Measurements from ENCODE around the gene NOX3.
"Not testable (repeated sequence)": the region's sequence is repeated elsewhere in the genome, so short reads cannot be mapped to it uniquely, and the experiment has no call there.

Gene NOX3

DNA sequence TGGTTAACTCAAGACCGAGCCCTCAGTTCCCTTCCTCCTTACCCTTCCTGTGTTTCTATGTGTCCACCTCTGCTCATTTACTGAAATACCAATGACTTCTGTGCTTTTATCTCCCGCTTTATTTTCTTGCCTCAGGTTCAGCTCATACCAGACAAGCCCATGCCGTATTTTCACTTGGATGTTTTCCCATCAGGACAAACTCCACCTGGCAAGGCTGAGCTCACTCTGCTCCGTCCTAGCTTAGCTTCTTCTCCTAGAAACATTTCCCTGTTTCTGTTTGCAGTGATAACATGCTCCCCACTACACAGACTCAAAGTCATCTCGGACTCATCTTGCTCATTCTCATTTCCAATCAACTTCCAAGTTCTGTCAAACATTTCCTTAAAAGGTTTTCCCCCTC is 84.4 kb downstream of the NOX3 start:
- no peak for DNase-seq (ENCODE audit: low read depth in 2 of 2)

DNA sequence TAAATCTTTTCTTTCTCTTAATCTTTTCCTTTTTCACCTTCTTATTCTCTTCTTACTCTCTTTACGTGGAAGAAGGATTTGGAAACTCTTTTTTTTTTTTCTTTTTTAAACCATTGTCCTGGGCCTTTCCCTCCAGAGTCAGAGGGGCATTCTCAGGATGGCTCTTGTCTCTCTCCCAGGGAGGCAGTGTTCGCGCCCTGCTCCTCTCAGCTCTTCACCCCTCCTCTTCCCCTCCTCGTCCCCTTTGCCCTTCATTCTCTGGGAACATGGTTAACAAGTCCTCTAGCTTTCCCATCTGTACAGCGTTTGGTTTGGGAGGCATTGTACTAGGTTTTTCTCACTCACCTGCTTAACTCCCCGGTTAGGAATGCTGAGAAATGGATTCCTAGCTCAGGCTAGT is 89.3 kb downstream of the NOX3 start:
- no peak for DNase-seq (ENCODE audit: low read depth in 2 of 2)

DNA sequence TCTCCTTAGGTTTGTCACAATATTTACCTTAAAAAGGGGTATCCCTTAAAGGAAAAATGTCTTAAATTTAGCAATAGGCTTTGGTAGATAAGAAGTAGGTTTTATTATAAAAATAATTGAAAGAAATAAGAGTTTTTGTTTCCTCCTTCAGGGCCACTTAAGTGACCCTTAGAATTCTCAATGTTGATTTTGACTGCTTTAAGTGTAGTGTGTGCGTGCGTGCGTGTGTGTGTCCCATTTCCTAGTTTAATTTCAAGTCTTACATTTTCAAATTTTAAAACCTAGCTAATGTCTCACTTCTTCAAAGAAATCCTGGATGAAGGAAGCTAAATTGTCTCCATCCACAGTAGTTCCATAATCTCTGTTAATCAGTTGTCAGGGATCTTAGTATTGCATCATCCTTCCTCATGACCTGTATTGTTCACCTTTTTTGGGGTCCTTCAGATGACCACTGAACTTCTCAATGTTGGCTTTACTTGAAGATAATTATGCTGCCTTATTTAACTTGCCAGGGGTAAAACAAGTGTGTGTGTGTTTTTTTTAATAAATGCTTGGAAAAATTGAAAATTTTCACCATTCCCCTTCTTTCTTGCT is 90.7 kb downstream of the NOX3 start:
- no peak for DNase-seq (ENCODE audit: low read depth in 2 of 2)

DNA sequence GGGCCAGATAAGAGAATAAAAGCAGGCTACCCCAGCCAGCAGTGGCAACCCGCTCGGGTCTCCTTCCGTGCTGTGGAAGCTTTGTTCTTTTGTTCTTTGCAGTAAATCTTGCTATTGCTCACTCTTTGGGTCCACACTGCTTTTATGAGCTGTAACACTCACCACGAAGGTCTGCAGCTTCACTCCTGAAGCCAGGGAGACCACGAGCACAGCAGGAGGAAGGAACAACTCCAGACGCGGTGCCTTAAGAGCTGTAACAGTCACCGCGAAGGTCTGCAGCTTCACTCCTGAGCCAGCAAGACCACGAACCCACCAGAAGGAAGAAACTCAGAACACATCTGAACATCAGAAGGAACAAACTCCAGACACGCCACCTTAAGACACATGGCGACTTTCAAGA is 91.6 kb downstream of the NOX3 start:
- not testable (repeated sequence) for DNase-seq (ENCODE audit: low read depth in 2 of 2)

DNA sequence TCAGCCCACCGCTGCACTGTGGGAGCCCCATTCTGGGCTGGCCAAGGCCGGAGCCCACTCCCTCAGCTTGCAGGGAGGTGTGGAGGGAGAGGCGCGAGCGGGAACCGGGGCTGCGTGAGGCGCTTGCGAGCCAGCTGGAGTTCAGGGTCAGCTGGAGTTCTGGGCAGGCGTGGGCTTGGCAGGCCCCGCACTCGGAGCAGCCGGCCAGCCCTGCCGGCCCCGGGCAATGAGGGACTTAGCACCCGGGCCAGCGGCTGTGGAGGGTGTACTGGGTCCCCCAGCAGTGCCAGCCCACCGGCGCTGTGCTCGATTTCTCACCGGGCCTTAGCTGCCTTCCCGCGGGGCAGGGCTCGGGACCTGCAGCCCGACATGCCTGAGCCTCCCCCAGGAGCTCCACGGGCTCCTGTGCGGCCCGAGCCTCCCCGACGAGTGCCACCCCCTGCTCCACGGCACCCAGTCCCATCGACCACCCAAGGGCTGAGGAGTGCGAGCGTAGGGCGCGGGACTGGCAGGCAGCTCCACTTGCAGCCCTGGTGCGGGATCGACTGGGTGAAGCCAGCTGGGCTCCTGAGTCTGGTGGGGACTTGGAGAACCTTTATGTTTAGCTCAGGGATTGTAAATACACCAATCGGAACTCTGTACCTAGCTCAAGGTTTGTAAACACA is 92.5 kb downstream of the NOX3 start:
- DNase-seq (ENCODE audit: low read depth in 2 of 2): not testable (repeated sequence)

DNA sequence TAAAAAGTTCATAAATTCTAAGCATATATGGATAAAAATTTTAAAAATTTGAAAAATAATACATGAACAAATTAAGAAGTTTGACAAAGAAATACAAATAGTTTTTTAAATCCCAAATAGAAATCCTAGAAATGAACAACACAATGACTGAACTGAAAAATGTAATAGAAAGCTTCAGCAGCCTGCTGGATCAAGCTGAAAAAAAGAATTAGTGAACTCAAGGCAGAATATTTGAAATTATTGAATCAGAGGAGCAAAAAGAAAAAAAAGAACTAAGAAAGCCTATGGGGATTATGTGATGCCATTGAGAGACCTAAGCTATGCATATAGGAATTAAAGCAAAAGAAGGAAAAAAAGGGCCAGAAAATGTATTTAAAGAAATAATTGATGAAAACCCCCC is 101.5 kb downstream of the NOX3 start:
- DNase-seq (ENCODE audit: low read depth in 2 of 2): no peak

DNA sequence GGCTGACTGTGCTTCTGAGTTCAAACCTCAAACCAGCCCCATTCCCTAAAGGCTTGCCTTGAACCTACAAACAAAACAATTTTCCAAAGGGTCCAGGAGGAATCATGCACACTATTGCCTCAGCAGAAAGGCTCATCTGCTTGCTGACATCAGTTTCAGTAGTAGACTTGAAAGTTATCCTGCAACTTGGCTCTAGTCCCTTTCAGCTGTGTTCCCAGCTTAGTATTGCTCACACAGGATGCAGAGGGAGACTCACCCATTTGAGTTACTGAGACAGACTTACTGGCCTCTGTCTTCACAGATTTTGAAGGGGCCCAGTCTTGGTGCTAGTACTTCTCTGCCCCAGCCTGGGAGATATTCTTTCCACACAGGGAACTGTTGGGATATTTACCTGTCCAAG is 102.8 kb downstream of the NOX3 start:
- DNase-seq (ENCODE audit: low read depth in 2 of 2): no peak

DNA sequence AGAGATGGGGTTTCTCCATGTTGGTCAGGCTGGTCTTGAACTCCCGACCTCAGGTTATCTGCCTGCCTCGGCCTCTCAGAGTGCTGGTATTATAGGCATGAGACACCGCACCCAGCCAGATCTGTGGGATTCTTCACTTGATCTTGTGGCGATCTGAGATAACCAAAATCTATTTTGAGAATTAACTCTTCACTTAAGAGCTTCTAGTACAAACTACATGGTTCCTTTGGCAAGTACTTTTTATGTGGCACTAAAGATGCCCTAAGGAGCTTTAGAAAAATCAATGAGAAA is 103.6 kb downstream of the NOX3 start:
- DNase-seq (ENCODE audit: low read depth in 2 of 2): no peak

DNA sequence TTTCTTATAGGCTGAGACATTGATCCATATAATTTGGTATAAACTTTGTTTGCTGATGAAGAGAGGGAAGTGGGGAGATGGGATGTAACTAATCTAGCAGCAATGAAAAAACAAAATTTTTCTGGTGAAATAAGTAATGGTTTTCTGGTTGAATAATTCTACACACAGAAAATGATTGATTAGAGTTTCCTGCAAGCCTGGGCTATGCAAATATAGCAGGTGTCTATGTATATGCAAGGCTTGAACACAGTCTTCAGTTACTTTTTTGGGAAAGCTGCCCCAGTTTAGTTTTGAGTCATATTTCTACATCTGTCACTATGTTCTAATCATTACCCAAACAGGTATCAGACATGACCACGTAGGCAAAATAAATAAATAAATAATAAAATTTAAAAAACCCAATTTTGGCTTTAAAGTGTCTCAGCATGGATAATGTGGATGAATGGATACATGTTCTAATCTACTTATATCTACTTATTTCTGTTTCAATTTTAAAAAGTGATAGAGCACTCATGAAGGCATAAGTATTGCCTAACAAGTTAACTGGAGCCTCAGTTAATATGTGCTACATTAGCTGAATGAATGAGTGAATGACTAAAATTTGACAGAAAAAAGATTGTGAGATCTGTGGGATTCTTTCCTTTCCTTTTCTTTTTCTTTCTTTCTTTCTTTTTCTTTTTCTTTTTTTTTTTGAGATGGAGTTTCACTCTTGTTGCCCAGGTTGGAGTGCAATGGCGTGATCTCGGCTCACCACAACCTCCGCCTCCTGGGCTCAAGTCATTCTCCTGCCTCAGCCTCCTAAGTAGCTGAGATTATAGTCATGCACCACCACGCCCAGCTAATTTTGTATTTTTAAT is 104.1 kb downstream of the NOX3 start:
- no peak for DNase-seq (ENCODE audit: low read depth in 2 of 2)

DNA sequence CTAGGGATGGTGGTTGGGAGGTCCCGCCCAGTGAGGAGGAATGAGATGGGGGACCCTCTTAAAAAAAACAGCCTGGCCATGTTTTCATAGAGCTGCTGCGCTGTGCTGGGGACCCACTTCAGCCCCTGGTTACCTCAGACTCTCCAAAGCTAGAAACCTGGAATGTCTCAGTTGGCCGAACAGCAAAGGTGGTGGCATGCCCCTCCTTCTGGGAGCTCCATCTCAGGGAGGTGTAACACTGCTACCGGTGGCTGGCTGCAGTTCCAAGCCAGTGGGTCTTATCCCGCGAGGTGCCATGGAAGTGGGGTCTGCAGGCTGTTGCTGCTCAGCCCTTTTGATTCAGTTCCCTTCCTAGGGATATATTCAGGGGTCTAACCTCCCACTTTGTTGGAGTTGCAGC is 105.7 kb downstream of the NOX3 start:
- no peak for DNase-seq (ENCODE audit: low read depth in 2 of 2)

DNA sequence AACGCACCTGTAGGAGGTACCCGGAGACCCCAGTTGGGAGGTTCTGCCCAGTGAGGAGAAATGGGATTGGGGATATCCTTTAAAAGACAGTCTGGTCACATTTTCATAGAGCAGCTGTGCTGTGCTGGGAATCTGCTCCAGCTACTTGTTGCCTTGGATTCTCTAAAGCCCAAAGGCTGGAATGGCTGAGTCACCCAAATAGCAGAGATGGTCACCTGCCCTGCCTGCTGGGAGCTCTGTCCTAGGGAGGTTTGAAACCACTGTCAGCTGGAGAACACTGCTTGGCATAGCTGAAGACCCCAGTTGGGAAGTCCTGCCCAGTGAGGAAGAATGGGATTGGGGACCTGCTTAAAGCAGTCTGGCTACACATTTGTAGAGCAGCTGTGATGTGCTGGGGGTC is 106.5 kb downstream of the NOX3 start:
- no peak for DNase-seq (ENCODE audit: low read depth in 2 of 2)

DNA sequence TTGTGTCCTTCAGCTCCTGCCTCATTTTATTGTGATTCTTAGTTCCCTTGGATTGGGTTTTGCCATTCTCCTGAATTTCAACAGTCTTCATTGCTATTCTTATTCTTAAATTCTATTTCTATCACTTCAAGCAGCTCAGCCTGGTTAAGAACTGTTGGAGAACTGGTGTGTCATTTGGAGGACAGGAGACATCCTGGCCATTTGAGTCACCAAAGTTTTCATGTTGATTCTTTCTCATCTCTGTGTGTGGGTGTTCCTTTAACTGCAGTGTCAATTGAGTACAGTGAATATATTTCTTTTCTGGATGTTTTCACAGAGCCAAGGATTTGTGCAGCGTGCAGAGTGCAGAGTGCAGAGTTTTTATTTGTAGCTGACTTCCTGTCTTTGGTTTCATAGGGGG is 107.8 kb downstream of the NOX3 start:
- DNase-seq (ENCODE audit: low read depth in 2 of 2): no peak

DNA sequence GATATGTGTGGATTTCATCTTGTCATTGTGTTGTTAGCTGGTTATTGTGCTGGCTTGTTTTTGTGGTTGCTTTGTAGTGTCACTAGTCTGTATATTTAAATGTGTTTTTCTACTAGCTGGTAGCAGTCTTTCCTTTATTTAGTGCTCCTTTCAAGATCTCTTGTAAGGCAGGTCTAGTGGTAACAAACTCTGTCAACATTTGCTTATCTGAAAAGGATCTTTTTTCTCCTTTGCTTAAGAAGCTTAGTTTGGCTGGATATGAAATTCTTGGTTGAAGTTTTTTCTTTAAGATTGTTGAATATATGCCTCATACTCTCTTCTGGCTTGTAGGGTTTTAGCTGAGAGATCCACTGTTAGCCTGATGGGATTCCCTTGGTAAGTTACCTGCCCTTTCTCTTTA is 108.7 kb downstream of the NOX3 start:
- DNase-seq (ENCODE audit: low read depth in 2 of 2): no peak

All from stimulated activated CD4-positive, alpha-beta T cell treated with anti-CD3 and anti-CD28 coated beads, Interleukin-1b, Interleukin-23, amount 100 ng/mL, for 1 hour (primary cell).